A673 (cell line): ENCODE measurements around the gene ARHGEF28. TPM values are rescaled to one million over a fixed set of nuclear protein-coding genes. Genes with fewer than 3 reads are reported as not detected.

Experiments used
- BruUV-seq: library from RNA; stranded (reverse); fragments of 400-500 nt; replicated peaks from 2 replicates; lab custom pipeline; 2021; lab: Mats Ljungman, UMichigan
- CTCF ChIA-PET: fragments of 300-600 bp; sonication (Branson Sonifier 250); formaldehyde crosslinking; loops from one replicate; lab custom pipeline; 2022; ENCODE audit warnings: antibody characterized with exemption; lab: Charles Lee
- POLR2A ChIA-PET: fragments of 300-600 bp; sonication (Branson Sonifier 250); formaldehyde crosslinking; loops from one replicate; lab custom pipeline; 2022; ENCODE audit warnings: antibody characterized with exemption; ENCODE audit not compliant: low non-redundant PET; lab: Charles Lee
- DNase-seq: peaks from one replicate; pipeline ENCODE4 v3.0.0-alpha.2; 2015; ENCODE audit warnings: low spot score
- H3K27ac ChIP-seq: fragments of 200-600 bp; sonication (generic); 2 replicates; pipeline ENCODE4 v1.5.1; 2016; ENCODE audit warnings: mixed run types, low read depth, mild to moderate bottlenecking, mixed read lengths, antibody characterized with exemption, low read length; ENCODE audit not compliant: poor library complexity, severe bottlenecking
- H3K27me3 ChIP-seq: fragments of 200-600 bp; sonication (generic); replicated peaks from 2 replicates; pipeline ENCODE4 v1.6.1; 2017; ENCODE audit warnings: mixed run types, low read depth, mild to moderate bottlenecking, mixed read lengths, antibody characterized with exemption, low read length; ENCODE audit not compliant: insufficient read depth, poor library complexity
- H3K36me3 ChIP-seq: fragments of 200-600 bp; sonication (generic); 2 replicates; pipeline ENCODE4 v1.6.1; 2016; ENCODE audit warnings: mixed run types, mild to moderate bottlenecking, mixed read lengths, antibody characterized with exemption, low read length; ENCODE audit not compliant: insufficient read depth, poor library complexity, severe bottlenecking
- H3K4me1 ChIP-seq: fragments of 200-600 bp; sonication (generic); 2 replicates; pipeline ENCODE4 v1.6.1; 2017; ENCODE audit warnings: mixed run types, mild to moderate bottlenecking, mixed read lengths, antibody characterized with exemption, low read length; ENCODE audit not compliant: insufficient read depth, poor library complexity, severe bottlenecking
- H3K4me3 ChIP-seq: fragments of 200-600 bp; sonication (generic); 2 replicates; pipeline ENCODE4 v1.5.1; 2016; ENCODE audit warnings: low read depth, mixed run types, mild to moderate bottlenecking, mixed read lengths, low read length; ENCODE audit not compliant: poor library complexity, severe bottlenecking
- H3K9me3 ChIP-seq: fragments of 200-600 bp; sonication (generic); 2 replicates; pipeline ENCODE4 v1.6.1; 2016; ENCODE audit warnings: mixed run types, low read depth, mild to moderate bottlenecking, mixed read lengths, antibody characterized with exemption, low read length; ENCODE audit not compliant: poor library complexity, severe bottlenecking
- CTCF ChIP-seq: fragments of 300-800, 200-600 bp; sonication (generic); conservative IDR thresholded peaks from 2 replicates; pipeline ENCODE4 v1.5.1; 2017; ENCODE audit warnings: low read depth, mild to moderate bottlenecking, antibody characterized with exemption, low read length, moderate library complexity, mixed read lengths
- EZH2 ChIP-seq: fragments of 200-600 bp; sonication (generic); IDR thresholded peaks from 2 replicates; pipeline ENCODE4 v1.6.1; 2017; ENCODE audit warnings: borderline replicate concordance, low read depth, mild to moderate bottlenecking, mixed read lengths, antibody characterized with exemption, low read length; ENCODE audit not compliant: poor library complexity, severe bottlenecking
- intact Hi-C: fragments of 100-400 bp; cut with micrococcal nuclease; formaldehyde crosslinking; loops from one replicate; pipeline ENCODE4 v1.10.0; 2022; ENCODE audit not compliant: unreplicated experiment
- total RNA-seq: library from RNA; stranded (reverse); gene quantifications from 2 replicates; pipeline ENCODE4 v1.2.3, GENCODE V29; 2021

The ARHGEF28 gene
- total RNA-seq, 1 experiment from 2014 or later: 3.4 TPM

DNA sequence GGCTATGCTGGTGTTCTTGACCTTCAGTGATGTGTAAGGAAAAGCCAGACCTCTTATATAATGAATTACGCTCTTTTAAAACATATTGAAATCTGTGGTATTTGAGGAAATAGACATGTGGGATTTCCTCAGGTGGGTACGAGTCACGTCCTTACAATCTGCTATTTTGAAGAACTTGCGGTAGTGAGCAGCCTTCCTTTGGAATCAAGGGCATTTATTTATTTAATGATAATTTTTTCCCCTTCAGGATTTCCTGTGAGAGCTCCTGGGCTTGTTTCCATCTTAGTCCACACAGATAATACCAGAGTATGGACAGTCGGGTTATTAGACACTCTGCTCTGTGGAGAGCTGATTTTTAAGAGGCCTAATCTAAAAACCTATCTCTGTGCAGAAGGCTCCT, 167.9 kb downstream of the ARHGEF28 start:
- POLR2A ChIA-PET: interaction anchor here (0.7 kb wide), 1 partner anchor 203 kb away, joined by 8 read pairs; no protein-coding TSS in a partner anchor
- Histone ChIP-seq H3K4me3 (no peak overlapping the region), H3K4me1 (peaks cover 20% of the 10 kb centered on the region), H3K36me3 (no peaks in the 10 kb centered on the region), H3K27ac (no peak overlapping the region), H3K27me3 (no peaks in the 10 kb centered on the region), H3K9me3 (no peaks in the 10 kb centered on the region)
- no TSS peak for BruUV-seq
- TF ChIP-seq EZH2 (no peak), CTCF (no peak)
- CTCF ChIA-PET: interaction anchor here (2.7 kb wide), 1 partner anchor 202 kb away, joined by 25 read pairs; no protein-coding TSS in a partner anchor
- no peak for DNase-seq
- intact Hi-C loops: no loop called here

- intact Hi-C loops: loop anchor here (5.0 kb wide), 1 partner anchor 846 kb away; the partner anchor contains the start of gene ENC1
- no peak for TF ChIP-seq CTCF
- no peak for TF ChIP-seq EZH2
- ChIA-PET POLR2A (no interaction called here), CTCF (no interaction called here)
- Histone ChIP-seq H3K27ac (peak overlapping the region; percentile 60), H3K4me1 (peaks cover 20% of the 10 kb centered on the region), H3K27me3 (no peaks in the 10 kb centered on the region), H3K9me3 (no peaks in the 10 kb centered on the region), H3K36me3 (no peaks in the 10 kb centered on the region), H3K4me3 (no peak overlapping the region)
- BruUV-seq: no TSS peak
- peak; percentile 85 for DNase-seq
Observed at GRCh38 chr5:73796164-73797131, 170.5 kb downstream of the ARHGEF28 start.

DNA sequence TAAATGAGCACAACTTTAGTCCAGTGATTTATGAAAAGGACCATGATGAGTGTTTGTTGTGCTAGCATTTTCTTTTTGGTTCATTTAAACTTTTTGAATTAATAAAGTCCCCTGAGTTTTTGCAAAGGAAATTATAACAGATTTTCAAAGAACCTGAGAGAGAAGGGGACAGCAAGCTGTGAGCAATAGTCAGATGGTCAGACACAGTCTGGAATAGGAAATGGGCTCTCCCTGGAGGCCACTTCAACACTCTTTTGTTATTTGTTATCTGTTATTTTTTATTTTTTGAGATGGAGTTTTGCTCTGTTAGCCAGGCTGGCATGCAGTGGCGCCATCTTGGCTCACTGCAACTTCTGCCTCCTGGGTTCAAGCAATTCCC, 171.1 kb downstream of the ARHGEF28 start:
- intact Hi-C loops: loop anchor here (5.0 kb wide), 1 partner anchor 845 kb away; the partner anchor contains the start of gene ENC1
- Histone ChIP-seq H3K36me3 (no peaks in the 10 kb centered on the region), H3K27me3 (no peaks in the 10 kb centered on the region), H3K4me3 (no peak overlapping the region), H3K27ac (peak overlapping the region; percentile 60), H3K4me1 (peaks cover 20% of the 10 kb centered on the region), H3K9me3 (no peaks in the 10 kb centered on the region)
- DNase-seq: peak; percentile 71
- no peak for TF ChIP-seq EZH2
- TF ChIP-seq CTCF: no peak
- BruUV-seq: no TSS peak
- ChIA-PET CTCF (no interaction called here), POLR2A (no interaction called here)
